ENCODE measurements around the gene RNF182.
"Not testable (repeated sequence)": the region's sequence is repeated elsewhere in the genome, so short reads cannot be mapped to it uniquely, and the experiment has no call there.

Gene RNF182

DNA sequence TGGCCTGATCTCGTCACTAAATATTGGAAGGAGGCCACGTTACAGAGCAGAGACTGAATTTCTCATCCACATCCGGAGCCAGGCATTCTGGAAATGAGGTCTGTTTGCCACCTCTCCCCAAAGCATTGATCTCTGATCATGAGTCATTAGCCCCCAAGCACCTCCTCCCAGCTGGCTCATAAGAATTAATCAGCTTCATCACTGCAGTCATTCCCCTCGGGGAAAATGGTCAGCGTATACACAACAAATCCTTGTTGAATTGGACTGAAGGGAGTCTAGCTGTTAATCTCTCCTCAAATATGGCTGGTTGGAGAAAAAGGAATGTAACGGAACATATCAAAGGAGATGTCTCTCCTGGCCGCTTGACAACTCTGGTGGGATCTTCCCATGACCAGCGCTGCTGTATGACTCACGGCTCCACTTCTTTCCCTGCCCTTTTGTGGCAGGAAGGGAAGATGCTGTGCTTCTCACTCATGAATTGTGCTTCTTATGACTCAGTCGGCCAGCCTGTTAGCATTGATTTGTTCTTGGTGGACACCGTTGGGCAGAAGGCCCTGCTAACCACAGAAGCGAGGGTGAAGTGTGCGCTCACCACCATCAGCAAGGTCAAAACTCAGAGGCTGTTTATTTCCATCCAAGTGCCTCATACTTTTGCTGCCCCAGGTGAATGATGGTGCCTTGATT, 76.7 kb downstream of the RNF182 start:
- no peak for DNase-seq (ENCODE audit: low read depth)

- no peak for DNase-seq (ENCODE audit: low read depth)
These were observed 77.6 kb downstream of the RNF182 start for GRCh38 chr6:14002176-14002947.

GRCh38 chr6:14004258-14004657, 79.5 kb downstream of the RNF182 start:
- DNase-seq (ENCODE audit: low read depth): no peak

- DNase-seq (ENCODE audit: low read depth): no peak
These were observed 84.1 kb downstream of the RNF182 start for GRCh38 chr6:14008809-14009208.

DNA sequence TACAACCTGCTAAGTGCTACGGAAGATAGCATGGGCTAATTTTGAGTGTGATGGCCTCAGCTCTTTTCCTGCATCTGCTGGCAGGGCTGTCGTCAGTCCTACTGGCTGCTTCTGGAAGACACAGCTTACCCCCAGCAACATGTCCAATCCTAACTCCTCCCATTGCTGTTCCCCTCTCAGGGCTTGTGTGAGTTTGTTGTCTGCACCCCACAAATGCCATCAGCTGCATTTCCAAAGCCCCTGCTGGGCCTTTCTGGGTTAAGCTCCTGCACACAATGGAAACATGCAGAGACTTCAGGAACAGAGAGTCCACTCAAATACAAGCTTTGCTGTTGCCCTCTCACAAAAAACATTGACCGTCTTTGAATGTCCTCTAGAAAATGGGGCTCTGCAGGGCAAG, 84.7 kb downstream of the RNF182 start:
- DNase-seq (ENCODE audit: low read depth): no peak

DNA sequence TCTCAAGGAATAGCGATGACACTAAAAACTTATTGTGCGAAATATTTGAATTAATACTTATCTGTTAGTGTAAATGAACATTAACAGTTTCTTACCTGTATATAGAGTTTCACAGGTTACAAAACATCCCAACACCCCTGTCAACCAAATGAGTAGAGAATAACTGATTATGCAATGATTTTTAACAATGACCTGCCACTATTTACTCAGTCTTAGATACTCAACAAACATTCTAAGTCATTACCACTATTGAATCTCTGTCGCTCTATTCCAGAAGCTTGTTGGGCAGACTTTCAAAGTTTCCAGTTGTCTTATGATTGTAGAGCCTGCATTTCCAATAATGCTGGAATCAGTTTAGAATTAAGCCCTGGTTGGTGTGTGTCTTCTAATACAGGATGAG, 85.5 kb downstream of the RNF182 start:
- no peak for DNase-seq (ENCODE audit: low read depth)

GRCh38 chr6:14012313-14013030, 87.7 kb downstream of the RNF182 start:
- DNase-seq (ENCODE audit: low read depth): no peak

GRCh38 chr6:14015964-14016363, 91.2 kb downstream of the RNF182 start:
- no peak for DNase-seq (ENCODE audit: low read depth)

- DNase-seq (ENCODE audit: low read depth): no peak
These were observed 91.7 kb downstream of the RNF182 start for GRCh38 chr6:14016432-14016831.

- no peak for DNase-seq (ENCODE audit: low read depth)
These were observed 92.3 kb downstream of the RNF182 start for GRCh38 chr6:14016935-14017625.

DNA sequence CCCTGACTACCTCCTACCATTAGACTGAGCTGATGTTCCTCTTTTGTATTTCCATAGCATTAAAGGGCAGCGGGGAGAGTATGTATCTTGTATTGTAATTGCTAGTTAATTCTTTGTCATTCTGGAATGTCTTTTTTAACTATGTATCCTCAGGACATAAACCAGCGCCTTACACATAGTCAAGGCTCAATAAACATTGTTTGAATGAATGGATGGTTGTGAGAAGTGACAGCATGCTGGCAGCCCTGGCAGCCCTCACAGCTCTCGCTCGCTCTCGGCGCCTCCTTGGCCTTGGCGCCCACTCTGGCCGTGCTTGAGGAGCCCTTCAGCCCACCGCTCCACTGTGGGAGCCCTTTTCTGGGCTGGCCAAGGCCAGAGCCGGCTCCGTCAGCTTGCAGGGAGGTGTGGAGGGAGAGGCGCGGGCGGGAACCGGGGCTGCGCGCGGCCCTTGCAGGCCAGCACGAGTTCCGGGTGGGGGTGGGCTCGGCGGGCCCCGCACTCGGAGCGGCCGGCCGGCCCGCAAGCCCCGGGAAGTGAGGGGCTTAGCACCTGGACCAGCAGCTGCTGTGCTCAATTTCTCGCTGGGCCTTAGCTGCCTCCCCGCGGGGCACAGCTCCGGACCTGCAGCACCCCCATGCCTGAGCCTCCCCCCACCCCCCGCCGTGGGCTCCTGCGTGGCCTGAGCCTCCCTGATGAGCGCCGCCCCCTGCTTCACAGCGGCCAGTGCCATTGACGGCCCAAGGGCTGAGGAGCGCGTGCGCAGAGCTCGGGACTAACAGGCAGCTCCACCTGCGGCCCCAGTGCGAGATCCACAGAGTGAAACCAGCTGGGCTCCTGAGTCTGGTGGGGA, 93.1 kb downstream of the RNF182 start:
- no peak for DNase-seq (ENCODE audit: low read depth)

DNA sequence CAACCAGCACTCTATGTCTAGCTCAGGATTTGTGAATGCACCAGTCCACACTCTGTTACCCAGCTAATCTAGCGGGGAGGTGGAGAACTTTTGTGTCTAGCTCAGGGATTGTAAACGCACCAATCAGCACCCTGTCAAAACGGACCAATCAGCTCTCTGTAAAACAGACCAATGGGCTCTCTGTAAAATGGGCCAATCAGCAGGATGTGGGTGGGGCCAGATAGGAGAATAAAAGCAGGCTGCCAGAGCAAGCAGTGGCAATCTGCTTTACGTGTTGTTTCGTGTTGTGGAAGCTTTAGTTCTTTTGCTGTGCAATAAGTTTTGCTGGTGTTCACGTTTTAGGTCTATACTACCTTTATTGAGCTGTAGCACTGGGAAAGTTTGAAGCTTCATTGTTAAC, 93.8 kb downstream of the RNF182 start:
- not testable (repeated sequence) for DNase-seq (ENCODE audit: low read depth)

DNA sequence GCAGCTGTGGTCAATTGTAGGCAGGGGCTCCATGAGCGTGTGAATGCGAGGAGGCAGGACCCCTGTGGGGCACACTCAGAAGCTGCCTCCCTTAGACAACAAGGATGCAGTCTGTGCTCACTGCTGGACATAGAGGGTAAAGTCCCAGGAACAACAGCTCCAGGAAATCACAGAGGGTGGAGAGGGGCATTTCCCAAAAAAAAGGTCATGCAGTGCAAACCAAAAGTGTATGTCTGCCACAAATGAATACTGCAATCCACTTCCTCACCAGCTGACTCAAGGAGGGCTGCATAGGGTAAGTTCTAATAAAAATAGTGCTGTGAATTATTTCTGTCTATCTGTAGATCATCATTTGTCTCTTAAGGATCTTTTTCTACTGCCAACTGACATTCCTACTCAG, 95.8 kb downstream of the RNF182 start:
- no peak for DNase-seq (ENCODE audit: low read depth)

DNA sequence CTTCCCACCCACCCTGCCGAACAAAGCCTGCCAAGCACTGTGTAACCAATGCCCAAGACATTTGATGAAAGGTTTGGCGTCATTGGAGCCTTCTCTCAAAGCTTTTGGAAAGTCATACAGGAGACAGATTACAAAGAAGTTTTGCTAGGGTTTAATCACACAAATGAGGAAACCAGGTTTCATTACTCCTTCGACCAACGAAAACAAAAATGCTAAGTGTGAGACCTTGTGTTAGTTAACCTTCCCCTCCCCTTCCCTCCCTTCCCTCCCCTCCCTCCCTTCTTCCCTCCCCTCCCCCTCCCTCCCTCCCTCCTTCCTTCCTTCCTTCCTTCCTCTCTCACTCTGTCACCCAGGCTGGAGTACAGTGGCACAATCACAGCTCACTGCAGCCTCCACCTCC, 96.7 kb downstream of the RNF182 start:
- no peak for DNase-seq (ENCODE audit: low read depth)

DNA sequence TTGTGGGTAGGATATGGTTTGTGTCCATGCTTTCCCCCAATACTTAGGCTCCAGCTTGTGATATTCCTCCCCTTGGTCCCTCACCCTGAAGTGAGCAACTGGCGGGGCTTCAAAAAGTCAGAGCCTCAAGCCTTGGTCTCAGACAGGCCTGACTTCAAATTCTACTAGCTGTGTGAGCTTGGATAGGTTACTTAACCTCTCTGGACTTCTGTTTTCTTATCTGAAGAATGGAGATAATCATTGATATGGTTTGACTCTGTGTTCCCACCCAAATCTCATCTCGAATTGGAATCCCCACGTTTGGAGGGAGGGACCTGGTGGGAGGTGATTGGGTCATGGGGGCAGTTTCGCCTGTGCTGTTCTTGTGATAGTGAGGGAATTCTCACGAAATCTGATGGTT, 97.9 kb downstream of the RNF182 start:
- DNase-seq (ENCODE audit: low read depth): no peak

DNA sequence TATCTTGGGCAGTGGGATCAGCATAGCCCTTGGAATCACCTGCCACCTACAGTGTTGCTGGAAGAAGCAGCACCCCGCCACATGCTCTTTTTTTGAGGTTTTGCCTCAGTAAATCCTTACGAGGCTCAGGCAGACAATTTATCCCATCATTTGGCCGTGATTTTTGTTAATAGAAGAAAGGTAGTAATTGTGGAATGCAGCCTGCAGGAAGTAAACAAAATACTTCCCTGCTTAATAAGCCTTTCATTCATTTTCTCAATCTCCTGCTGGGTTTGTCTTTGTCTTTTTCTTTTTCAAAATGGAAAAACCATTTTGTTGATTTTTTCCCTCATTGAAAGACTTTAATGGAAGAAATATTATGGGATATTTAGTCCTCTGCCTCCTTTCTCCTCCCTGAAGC, 99.1 kb downstream of the RNF182 start:
- DNase-seq (ENCODE audit: low read depth): no peak

- no peak for DNase-seq (ENCODE audit: low read depth)
These were observed 100.4 kb downstream of the RNF182 start for GRCh38 chr6:14025160-14025559.

GRCh38 chr6:14026831-14027539, 102.2 kb downstream of the RNF182 start:
- DNase-seq (ENCODE audit: low read depth): no peak

DNA sequence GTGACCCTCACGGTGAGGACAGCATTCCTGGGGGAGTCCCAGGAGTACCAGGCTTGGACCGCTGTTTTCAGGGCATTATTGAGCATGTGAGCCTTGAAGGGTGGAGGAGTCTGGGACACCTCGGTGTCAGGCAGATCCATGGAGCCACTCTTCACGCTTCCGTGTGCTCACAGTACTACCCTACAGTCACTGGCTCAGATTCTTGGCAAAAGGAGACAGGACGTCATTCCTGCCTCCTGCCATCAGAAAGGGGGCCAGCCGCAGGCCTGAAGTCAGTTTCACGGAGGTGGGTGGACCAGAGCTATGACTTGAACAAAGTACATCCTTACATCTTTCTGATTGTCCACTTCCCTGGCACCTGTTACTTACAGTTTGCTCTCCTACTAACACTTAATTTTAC, 103.9 kb downstream of the RNF182 start:
- no peak for DNase-seq (ENCODE audit: low read depth)

DNA sequence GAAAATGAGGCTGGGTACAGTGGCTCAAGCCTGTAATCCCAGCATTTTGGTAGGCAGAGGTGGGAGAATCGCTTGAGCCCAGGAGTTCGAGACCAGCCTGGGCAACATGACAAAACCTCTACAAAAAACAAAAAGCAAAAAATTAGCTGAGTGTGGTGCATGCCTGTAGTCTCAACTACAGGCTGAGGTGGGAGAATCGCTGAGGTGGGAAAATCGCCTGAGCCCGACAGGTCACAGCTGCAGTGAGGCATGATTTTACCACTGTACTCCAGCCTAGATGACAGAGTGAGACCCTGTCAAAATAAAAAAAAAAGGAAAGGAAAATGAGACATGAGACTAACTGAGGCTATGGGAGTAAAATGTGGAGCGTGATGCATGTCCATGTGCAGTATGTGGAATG, 104.9 kb downstream of the RNF182 start:
- no peak for DNase-seq (ENCODE audit: low read depth)

Data from activated gamma-delta T cell treated with anti-CD3 and anti-CD28 coated beads, Interleukin-2, amount 50 U/mL, for 16 hours (primary cell).